ENCODE measurements around the gene SARM1.

- TF ChIP-seq SNAI2 (CRISPR knock-in tag; IDR thresholded peaks at IDR 0.05) (no peak), PATZ1 (CRISPR knock-in tag; IDR thresholded peaks at IDR 0.05; ENCODE audit: borderline replicate concordance) (no peak), ARNTL (CRISPR knock-in tag; IDR thresholded peaks at IDR 0.05; ENCODE audit: borderline replicate concordance, low read depth) (no peak), RARB (CRISPR knock-in tag; IDR thresholded peaks at IDR 0.05) (no peak), TCF4 (CRISPR knock-in tag; IDR thresholded peaks at IDR 0.05; ENCODE audit: borderline replicate concordance) (no peak), OSR1 (CRISPR knock-in tag; IDR thresholded peaks at IDR 0.05) (no peak), TSHZ2 (CRISPR knock-in tag; IDR thresholded peaks at IDR 0.05) (no peak)
Observed at GRCh38 chr17:28394337-28395116, 23.0 kb downstream of the SARM1 start.

Data from SK-N-SH treated with all-trans-retinoic acid at 6 μM for 48 hours (cell line).